C4-2B (cell line): ENCODE data around the gene ZNF564.

Experiments
- CTCF ChIP-seq: fragments of 450-650 bp; conservative IDR thresholded peaks from 2 replicates; pipeline ENCODE4 v1.5.1; 2017; ENCODE audit warnings: mild to moderate bottlenecking
- ZFX ChIP-seq: fragments of 450-650 bp; IDR thresholded peaks from 2 replicates; pipeline ENCODE4 v1.6.1; 2017

DNA sequence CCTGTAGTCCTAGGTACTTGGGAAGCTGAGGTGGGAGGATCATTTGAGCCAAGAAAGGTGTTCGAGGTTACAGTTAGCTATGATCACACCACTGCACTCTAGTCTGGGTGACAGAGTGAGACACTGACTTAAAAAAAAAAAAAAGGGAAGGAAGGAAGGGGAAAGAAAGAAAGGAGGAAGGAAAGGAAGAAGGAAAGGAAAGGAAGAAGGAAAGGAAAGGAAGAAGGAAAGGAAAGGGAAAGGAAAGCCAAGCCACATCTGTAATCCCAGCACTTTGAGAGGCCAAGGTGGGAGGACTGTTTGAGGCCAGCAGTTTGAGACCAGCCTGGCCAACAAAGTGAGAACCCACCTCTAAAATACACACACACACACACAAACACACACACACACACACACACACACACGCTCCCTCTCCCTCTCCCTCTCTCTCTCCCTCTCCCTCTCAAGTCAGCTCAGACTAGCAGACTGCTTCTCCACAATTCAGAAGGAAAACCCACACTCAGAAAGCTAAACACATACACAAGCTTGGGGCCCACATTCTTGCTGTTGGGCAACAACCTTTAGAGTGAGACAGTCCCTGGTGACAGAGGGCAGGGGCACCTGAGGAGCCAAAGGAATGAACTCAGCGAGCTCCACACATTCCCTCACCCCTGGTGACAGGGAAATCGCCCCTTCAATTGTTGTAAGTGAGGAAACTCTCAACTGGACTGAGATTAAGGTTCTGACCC is 69.3 kb downstream of the ZNF564 start:
- TF ChIP-seq CTCF: no peak
- no peak for TF ChIP-seq ZFX
